Subcutaneous abdominal adipose tissue (tissue), 5 donors: Measurements from ENCODE around the gene FAM240B.

ENCODE experiments used
- H3K27ac ChIP-seq: one replicate; pipeline ENCODE4 v1.7.0; 2013; ENCODE audit warnings: low read depth, mild to moderate bottlenecking, inconsistent platforms, low read length, moderate library complexity
- H3K27me3 ChIP-seq, 5 donors: one replicate each; pipeline ENCODE4 v1.7.0; 2013; ENCODE audit warnings: low read length in 5 of 5, inconsistent platforms in 1 of 5; ENCODE audit not compliant: control insufficient read depth in 5 of 5, insufficient read depth in 4 of 5
- H3K36me3 ChIP-seq, 5 donors: one replicate each; pipeline ENCODE4 v1.7.0; 2013; ENCODE audit warnings: low read length in 5 of 5; ENCODE audit not compliant: control insufficient read depth in 5 of 5, insufficient read depth in 5 of 5
- H3K4me1 ChIP-seq, 5 donors: one replicate each; pipeline ENCODE4 v1.7.0; 2013; ENCODE audit warnings: low read length in 5 of 5, mild to moderate bottlenecking in 3 of 5, moderate library complexity in 1 of 5; ENCODE audit not compliant: control insufficient read depth in 5 of 5, insufficient read depth in 5 of 5
- H3K4me3 ChIP-seq, 5 donors: one replicate each; pipeline ENCODE4 v1.7.0; 2013; ENCODE audit warnings: low read length in 5 of 5, low read depth in 1 of 5
- H3K9ac ChIP-seq, 5 donors: one replicate each; pipeline ENCODE4 v1.7.0; 2013; ENCODE audit warnings: low read length in 5 of 5, mild to moderate bottlenecking in 4 of 5, moderate library complexity in 3 of 5
- H3K9me3 ChIP-seq, 5 donors: one replicate each; pipeline ENCODE4 v1.7.0; 2013; ENCODE audit warnings: low read length in 5 of 5; ENCODE audit not compliant: control insufficient read depth in 5 of 5
- donor health status: healthy.
- donor health status: healthy.
- donor health status: healthy.
- donor health status: healthy.
- donor health status: healthy.

FAM240B gene

GRCh38 chr9:38737246-38737645 lies 17.3 kb upstream of the FAM240B start:
- no peak overlapping the region for H3K9ac ChIP-seq
- H3K9me3 ChIP-seq, result no peaks in the 10 kb centered on the region
- no peak overlapping the region for H3K27ac ChIP-seq
- no peak overlapping the region for H3K4me3 ChIP-seq
- H3K27me3 ChIP-seq, result peaks cover 0 to 11% (median 4%) of the 10 kb centered on the region in 5 donors
- no peaks in the 10 kb centered on the region for H3K36me3 ChIP-seq
- H3K4me1 ChIP-seq, result peaks cover 0 to 7% (median 3%) of the 10 kb centered on the region in 5 donors

DNA sequence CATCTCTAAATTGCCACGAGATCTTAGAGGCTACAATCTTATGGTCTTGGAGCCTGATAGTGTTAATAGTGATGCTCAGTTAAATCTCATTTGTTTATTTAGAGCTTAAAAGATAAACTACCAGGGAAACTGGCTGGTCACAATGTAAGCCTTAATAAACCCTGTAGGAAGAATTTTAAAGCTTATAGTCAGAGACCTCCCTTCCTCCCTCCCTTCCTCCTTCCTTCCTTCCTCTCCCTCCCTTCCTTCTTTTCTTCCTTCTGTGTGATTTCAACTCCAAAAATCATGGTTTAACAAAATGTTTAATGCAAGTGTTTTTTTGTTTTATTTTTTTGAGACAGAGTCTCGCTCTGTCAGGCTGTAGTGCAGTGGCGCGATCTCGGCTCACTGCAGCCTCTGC lies 14.9 kb upstream of the FAM240B start:
- H3K27ac ChIP-seq, result no peak overlapping the region
- no peaks in the 10 kb centered on the region for H3K36me3 ChIP-seq
- H3K9ac ChIP-seq, result no peak overlapping the region
- H3K27me3 ChIP-seq, result peaks cover 0 to 11% (median 5%) of the 10 kb centered on the region in 5 donors
- H3K4me3 ChIP-seq, result no peak overlapping the region
- peaks cover 0 to 7% (median 3%) of the 10 kb centered on the region in 5 donors for H3K4me1 ChIP-seq
- H3K9me3 ChIP-seq, result no peaks in the 10 kb centered on the region

- peak overlapping the region in 1 of 5 donors; percentile 30 for H3K4me3 ChIP-seq
- H3K9ac ChIP-seq, result no peak overlapping the region
- H3K27ac ChIP-seq, result no peak overlapping the region
- peaks cover 0 to 7% (median 3%) of the 10 kb centered on the region in 5 donors for H3K4me1 ChIP-seq
- H3K9me3 ChIP-seq, result no peaks in the 10 kb centered on the region
- peaks cover 0 to 6% (median 5%) of the 10 kb centered on the region in 5 donors for H3K27me3 ChIP-seq
- no peaks in the 10 kb centered on the region for H3K36me3 ChIP-seq
These were observed 13.6 kb upstream of the FAM240B start for GRCh38 chr9:38733503-38733902.

- Histone ChIP-seq H3K9me3 (no peaks in the 10 kb centered on the region), H3K27ac (no peak overlapping the region), H3K27me3 (peaks cover 0 to 6% (median 5%) of the 10 kb centered on the region in 5 donors), H3K4me1 (peaks cover 0 to 7% (median 3%) of the 10 kb centered on the region in 5 donors), H3K4me3 (peak overlapping the region in 2 of 5 donors; percentile 30 to 53), H3K36me3 (no peaks in the 10 kb centered on the region), H3K9ac (no peak overlapping the region)
These were observed 13.0 kb upstream of the FAM240B start for GRCh38 chr9:38732885-38733284.

DNA sequence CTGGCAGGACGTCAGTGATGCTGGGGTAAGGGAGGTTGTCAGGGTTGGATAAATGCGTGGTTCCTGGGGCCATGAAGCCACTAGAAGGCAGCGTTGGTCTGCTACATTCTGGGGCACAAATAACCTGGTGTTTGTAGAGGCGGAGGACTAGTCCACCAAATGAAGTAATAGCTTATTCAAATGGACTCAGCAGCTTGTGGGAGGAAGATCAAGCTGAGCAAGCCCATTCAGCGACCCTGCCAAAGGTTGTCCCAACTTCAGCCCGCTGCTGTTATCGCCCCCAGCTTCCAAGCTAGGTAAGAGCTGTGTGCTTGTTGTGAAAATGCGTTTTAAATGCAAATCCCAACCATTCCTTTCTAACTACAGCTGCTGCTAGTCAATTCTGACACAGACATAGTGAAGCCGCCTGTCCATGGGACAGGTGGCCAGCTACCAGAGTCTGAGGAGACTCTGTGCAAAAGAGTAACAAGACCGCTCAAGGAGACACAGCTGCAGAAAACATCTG lies 7.6 kb upstream of the FAM240B start:
- peaks cover 0 to 2% (median 0%) of the 10 kb centered on the region in 5 donors for H3K27me3 ChIP-seq
- no peak overlapping the region for H3K9ac ChIP-seq
- H3K36me3 ChIP-seq, result no peaks in the 10 kb centered on the region
- no peak overlapping the region for H3K27ac ChIP-seq
- no peaks in the 10 kb centered on the region for H3K9me3 ChIP-seq
- no peak overlapping the region for H3K4me3 ChIP-seq
- H3K4me1 ChIP-seq, result no peaks in the 10 kb centered on the region

- Histone ChIP-seq H3K27ac (no peak overlapping the region), H3K9me3 (no peaks in the 10 kb centered on the region), H3K4me1 (no peaks in the 10 kb centered on the region), H3K4me3 (no peak overlapping the region), H3K36me3 (no peaks in the 10 kb centered on the region), H3K27me3 (no peaks in the 10 kb centered on the region), H3K9ac (no peak overlapping the region)
These were observed 4.8 kb upstream of the FAM240B start for GRCh38 chr9:38724754-38725153.

DNA sequence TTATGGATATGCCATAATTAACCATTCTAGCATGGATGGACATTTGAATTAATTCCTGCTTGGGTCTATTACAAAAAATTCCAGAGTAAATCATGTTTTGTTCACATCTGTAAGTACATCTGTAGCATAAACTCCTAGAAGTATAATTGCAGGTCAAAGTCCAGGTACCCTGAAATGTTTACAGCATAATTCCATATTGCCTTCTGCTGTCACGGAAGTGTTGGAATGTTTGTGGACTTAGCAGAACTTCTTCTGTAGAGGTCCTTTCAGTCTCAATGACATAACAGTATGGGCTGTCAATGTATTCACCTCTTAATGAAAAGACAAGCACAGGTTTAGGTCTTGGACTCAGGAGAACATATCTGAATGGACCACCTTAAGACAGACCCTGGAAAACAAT lies 1.8 kb downstream of the FAM240B start:
- Histone ChIP-seq H3K9me3 (no peaks in the 10 kb centered on the region), H3K36me3 (no peaks in the 10 kb centered on the region), H3K27me3 (no peaks in the 10 kb centered on the region), H3K27ac (no peak overlapping the region), H3K4me3 (no peak overlapping the region), H3K9ac (no peak overlapping the region), H3K4me1 (peaks cover 0 to 7% (median 4%) of the 10 kb centered on the region in 5 donors)

DNA sequence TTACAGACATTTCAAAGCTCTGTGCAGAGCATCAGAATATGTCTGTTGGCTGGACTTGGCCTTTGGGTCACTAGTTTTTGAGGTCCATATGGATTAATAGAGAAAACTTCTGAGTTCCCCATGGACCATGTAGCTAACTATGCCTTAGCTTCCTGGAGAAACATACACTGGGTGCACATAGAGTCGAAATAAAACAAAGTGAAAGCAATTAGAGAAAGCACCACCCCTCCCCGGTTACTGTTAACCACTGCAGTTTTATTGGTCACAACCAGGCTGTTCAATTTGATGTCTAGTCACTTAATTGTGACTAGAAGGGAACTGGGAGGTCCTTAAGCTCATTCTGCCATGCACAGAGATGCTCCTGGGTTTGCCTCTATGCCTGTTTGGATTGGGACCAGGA lies 4.2 kb downstream of the FAM240B start:
- no peak overlapping the region for H3K9ac ChIP-seq
- no peak overlapping the region for H3K4me3 ChIP-seq
- no peak overlapping the region for H3K27ac ChIP-seq
- H3K27me3 ChIP-seq, result no peaks in the 10 kb centered on the region
- no peaks in the 10 kb centered on the region for H3K36me3 ChIP-seq
- H3K9me3 ChIP-seq, result no peaks in the 10 kb centered on the region
- peaks cover 0 to 12% (median 4%) of the 10 kb centered on the region in 5 donors for H3K4me1 ChIP-seq

DNA sequence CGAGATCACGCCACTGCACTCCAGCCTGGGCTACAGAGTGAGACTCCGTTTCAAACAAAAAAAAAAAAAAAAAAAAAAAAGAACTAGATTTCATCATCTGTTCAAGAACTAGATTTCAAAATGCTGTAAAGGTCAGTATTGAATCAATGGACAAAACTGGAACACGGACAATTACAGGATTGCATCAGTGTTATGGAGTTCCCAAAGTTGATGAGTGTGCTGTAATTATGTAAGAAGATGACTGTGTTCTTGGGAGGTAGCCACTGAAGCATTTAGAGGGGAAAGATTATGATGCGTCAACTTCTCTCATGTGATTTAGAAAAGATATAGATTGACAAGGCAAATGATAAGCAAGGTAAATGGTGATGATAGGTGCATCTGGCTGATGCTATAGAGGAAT lies 6.5 kb downstream of the FAM240B start:
- no peaks in the 10 kb centered on the region for H3K9me3 ChIP-seq
- no peaks in the 10 kb centered on the region for H3K36me3 ChIP-seq
- H3K27ac ChIP-seq, result no peak overlapping the region
- H3K4me1 ChIP-seq, result peaks cover 0 to 12% (median 4%) of the 10 kb centered on the region in 5 donors
- no peak overlapping the region for H3K9ac ChIP-seq
- H3K4me3 ChIP-seq, result no peak overlapping the region
- H3K27me3 ChIP-seq, result no peaks in the 10 kb centered on the region

GRCh38 chr9:38708759-38709158 lies 11.2 kb downstream of the FAM240B start:
- H3K36me3 ChIP-seq, result no peaks in the 10 kb centered on the region
- no peak overlapping the region for H3K4me3 ChIP-seq
- H3K4me1 ChIP-seq, result peaks cover 0 to 9% (median 2%) of the 10 kb centered on the region in 5 donors
- no peaks in the 10 kb centered on the region for H3K9me3 ChIP-seq
- no peak overlapping the region for H3K9ac ChIP-seq
- peaks cover 0 to 4% (median 3%) of the 10 kb centered on the region in 5 donors for H3K27me3 ChIP-seq
- H3K27ac ChIP-seq, result no peak overlapping the region
